Heart left ventricle (tissue), 13 donors: ENCODE data around the gene ADO.

Source experiments
- POLR2A ChIP-seq, 2 donors: fragments of 450-650 bp; IDR thresholded peaks; one replicate each; pipeline ENCODE4 v1.6.1; 2017; ENCODE audit warnings: antibody characterized with exemption in 2 of 2, mild to moderate bottlenecking in 2 of 2, moderate library complexity in 2 of 2
- TF ChIP-seq, protein P1 (sequence below), 12 donors: fragments of 200-600 bp; sonication (generic) in 4 of 12; IDR thresholded peaks; one replicate each; pipeline versions ENCODE4 v1.5.0 to v1.8.0; 2018 to 2022; ENCODE audit warnings: antibody characterized with exemption in 12 of 12, mild to moderate bottlenecking in 5 of 12
- donor health status: ischemic (EF 13 %, LVEDD 7.1; RV severe dilation, severe dysfunction).
- donor health status: DM: no; HTN: yes; CAD: no.
- donor health status: DM: no; HTN: no; CAD: no.
- donor health status: ischemic (EF 25% LVEDD 6.9; RV normal size, moderate dysfunction).
- donor health status: ischemic (EF 25% LVEDD 5.7; RV mildly dilated, moderate dysfunction).
- donor health status: ischemic (EF 35%, LVEDD 5.7; RV mildly dilated, moderate dysfunction).
- donor health status: nonischemic (EF 11% LVEDD 7.7; RV severe dilation, severe dysfunction).
- donor health status: DM: yes; HTN: yes; CAD: no.
- donor health status: PGD.
- donor health status: ischemic (EF 29% LVEDD 5.4; RV normal size, mild dysfunction).
- donor health status: nonischemic (EF 23%, LVEDD 6.1; RV moderate dilation, normal function).

DNA sequence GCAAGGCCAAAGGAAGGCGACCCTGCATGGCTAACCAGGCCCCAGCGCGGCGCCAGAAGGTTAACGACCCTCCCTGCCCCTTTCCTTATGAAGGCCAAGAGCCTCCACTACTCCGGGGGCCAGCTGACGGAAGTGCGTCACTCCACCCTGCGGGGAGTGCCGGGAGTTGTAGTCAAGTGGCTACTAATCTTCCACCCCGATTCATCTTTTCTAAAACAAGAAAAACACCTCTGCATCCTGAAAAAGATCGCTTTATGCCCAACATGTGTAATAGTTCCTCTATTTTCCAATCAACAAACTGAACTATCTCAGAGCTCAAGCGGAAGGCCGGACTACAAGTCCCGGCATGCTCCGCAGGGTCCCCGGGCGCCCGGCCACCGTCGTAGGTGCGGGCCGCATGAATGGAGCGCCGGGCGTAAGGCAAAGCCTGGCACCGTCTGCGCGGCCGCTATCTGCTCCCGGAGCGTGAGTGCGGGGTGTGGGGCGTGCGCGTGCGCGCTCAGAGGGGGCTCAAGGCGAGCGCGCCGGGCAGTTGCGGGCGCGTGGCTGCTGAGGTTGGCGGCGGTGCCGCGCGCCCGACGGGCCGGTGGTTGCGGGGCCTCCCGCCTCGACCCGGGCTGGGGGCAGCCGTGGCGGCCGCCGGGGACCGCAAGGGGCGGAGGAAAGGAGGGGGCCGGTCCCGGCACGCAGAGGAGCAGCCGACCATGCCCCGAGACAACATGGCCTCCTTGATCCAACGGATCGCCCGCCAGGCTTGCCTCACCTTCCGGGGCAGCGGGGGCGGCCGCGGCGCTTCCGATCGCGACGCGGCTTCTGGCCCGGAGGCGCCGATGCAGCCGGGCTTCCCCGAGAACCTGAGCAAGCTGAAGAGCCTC lies at the start of gene ADO:
- TF ChIP-seq POLR2A (IDR thresholded peaks at IDR 0.05) = peak in 1 of 2 donors; percentile 47
- TF ChIP-seq, protein P1, sequence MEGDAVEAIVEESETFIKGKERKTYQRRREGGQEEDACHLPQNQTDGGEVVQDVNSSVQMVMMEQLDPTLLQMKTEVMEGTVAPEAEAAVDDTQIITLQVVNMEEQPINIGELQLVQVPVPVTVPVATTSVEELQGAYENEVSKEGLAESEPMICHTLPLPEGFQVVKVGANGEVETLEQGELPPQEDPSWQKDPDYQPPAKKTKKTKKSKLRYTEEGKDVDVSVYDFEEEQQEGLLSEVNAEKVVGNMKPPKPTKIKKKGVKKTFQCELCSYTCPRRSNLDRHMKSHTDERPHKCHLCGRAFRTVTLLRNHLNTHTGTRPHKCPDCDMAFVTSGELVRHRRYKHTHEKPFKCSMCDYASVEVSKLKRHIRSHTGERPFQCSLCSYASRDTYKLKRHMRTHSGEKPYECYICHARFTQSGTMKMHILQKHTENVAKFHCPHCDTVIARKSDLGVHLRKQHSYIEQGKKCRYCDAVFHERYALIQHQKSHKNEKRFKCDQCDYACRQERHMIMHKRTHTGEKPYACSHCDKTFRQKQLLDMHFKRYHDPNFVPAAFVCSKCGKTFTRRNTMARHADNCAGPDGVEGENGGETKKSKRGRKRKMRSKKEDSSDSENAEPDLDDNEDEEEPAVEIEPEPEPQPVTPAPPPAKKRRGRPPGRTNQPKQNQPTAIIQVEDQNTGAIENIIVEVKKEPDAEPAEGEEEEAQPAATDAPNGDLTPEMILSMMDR (IDR thresholded peaks at IDR 0.05) = no peak
